GM12878 (cell line): ENCODE measurements around the gene AIFM1. TPM values are rescaled to one million over a fixed set of nuclear protein-coding genes. Genes with fewer than 3 reads are reported as not detected.

Experiments used
- ATF7 ChIP-seq: fragments of 450-650 bp; IDR thresholded peaks from 2 replicates; pipeline ENCODE4 v1.6.1; 2016; ENCODE audit warnings: low read depth, mild to moderate bottlenecking
- ESRRA ChIP-seq: IDR thresholded peaks from 2 replicates; pipeline ENCODE4 v1.6.1; 2012; ENCODE audit warnings: mild to moderate bottlenecking, low read length, improper control_type of control experiment
- ETV6 ChIP-seq, 2 experiments: fragments of 450-650 bp in 1 of 2; IDR thresholded peaks in 1 of 2; conservative IDR thresholded peaks in 1 of 2; 2 replicates each; pipeline ENCODE4 v1.6.1; 2014; ENCODE audit warnings: antibody characterized with exemption in 1 of 2, borderline replicate concordance in 1 of 2, low read depth in 1 of 2, mild to moderate bottlenecking in 1 of 2, moderate library complexity in 1 of 2
- HDGF ChIP-seq: fragments of 450-650 bp; IDR thresholded peaks from 2 replicates; pipeline ENCODE4 v1.6.1; 2016; ENCODE audit warnings: antibody characterized with exemption
- IKZF1 ChIP-seq: fragments of 450-650 bp; conservative IDR thresholded peaks from 2 replicates; pipeline ENCODE4 v1.6.1; 2017; ENCODE audit warnings: antibody characterized with exemption, mild to moderate bottlenecking
- IKZF2 ChIP-seq, 2 experiments: fragments of 450-650 bp; IDR thresholded peaks; 2 replicates each; pipeline ENCODE4 v1.6.1; 2017; ENCODE audit warnings: mild to moderate bottlenecking in 2 of 2, moderate library complexity in 2 of 2
- RB1 ChIP-seq: fragments of 450-650 bp; formaldehyde crosslinking; IDR thresholded peaks from 2 replicates; pipeline ENCODE4 v1.6.1; 2017; ENCODE audit warnings: mild to moderate bottlenecking, borderline replicate concordance
- SIN3A ChIP-seq: IDR thresholded peaks from 2 replicates; pipeline ENCODE4 v1.6.1; 2012; ENCODE audit warnings: low read depth, low read length, improper control_type of control experiment
- WRNIP1 ChIP-seq: IDR thresholded peaks from 2 replicates; pipeline ENCODE4 v1.6.1; 2011; ENCODE audit warnings: low read depth, low read length, improper control_type of control experiment, borderline replicate concordance
- ZNF274 ChIP-seq: IDR thresholded peaks from one replicate; pipeline ENCODE4 v1.8.0; 2011; ENCODE audit not compliant: insufficient read length, insufficient read depth
- polyA plus RNA-seq, 11 experiments: library from polyadenylated mRNA; depleted of rRNA in 4 of 11; unstranded in 6 of 11; stranded (reverse) in 5 of 11; fragments of >200 nt; fragmentation: Nextera tagmentation in 4 of 11; fragmentation: Illumina TruSeq in 1 of 11; extraction: Ambion mirVana in 4 of 11; extraction: Trizol in 1 of 11; gene quantifications; 1 replicate in 1 of 11; 2 replicates in 10 of 11; pipeline versions ENCODE4 v1.2.1 to v1.2.3, GENCODE V29; 2011 to 2016; ENCODE audit warnings: inconsistent platforms in 2 of 11, missing spikeins in 2 of 11, low read depth in 1 of 11
- total RNA-seq, 4 experiments: library from RNA; depleted of rRNA in 3 of 4; stranded (reverse); fragments of >200 nt in 3 of 4; fragmentation: Illumina TruSeq in 1 of 4; extraction: Trizol in 1 of 4; gene quantifications; 2 replicates each; pipeline versions ENCODE4 v1.2.1 to v1.2.3, GENCODE V29; 2013 to 2021
- TF ChIP-seq, protein P1 (sequence below): fragments of 450-650 bp; IDR thresholded peaks from 2 replicates; pipeline ENCODE4 v1.6.1; 2017; ENCODE audit warnings: mild to moderate bottlenecking, low read depth, inconsistent platforms; ENCODE audit not compliant: poor library complexity, severe bottlenecking
- TF ChIP-seq, protein P2 (sequence below): IDR thresholded peaks from 2 replicates; pipeline ENCODE4 v1.6.1; 2012; ENCODE audit warnings: low read depth, low read length, improper control_type of control experiment
- TF ChIP-seq, protein P3 (sequence below): fragments of 150-350 bp; IDR thresholded peaks from 2 replicates; pipeline ENCODE4 v1.6.1; 2014; ENCODE audit warnings: mild to moderate bottlenecking, low read depth, low read length
- TF ChIP-seq, protein P4 (sequence below): IDR thresholded peaks from 2 replicates; pipeline ENCODE4 v1.6.1; 2012; ENCODE audit warnings: improper control_type of control experiment, low read depth, low read length; ENCODE audit not compliant: insufficient replicate concordance
- TF ChIP-seq, protein P5 (sequence below): IDR thresholded peaks from 2 replicates; pipeline ENCODE4 v1.6.1; 2011; ENCODE audit warnings: low read depth, low read length, improper control_type of control experiment, borderline replicate concordance
- TF ChIP-seq, protein P6 (sequence below): IDR thresholded peaks from 2 replicates; pipeline ENCODE4 v1.6.1; 2011; ENCODE audit warnings: mild to moderate bottlenecking, low read depth, low read length, moderate library complexity; ENCODE audit not compliant: insufficient replicate concordance

Gene AIFM1
- total and polyA plus RNA-seq, 10 of the 15 experiments (the other 5 are each of a cell fraction or from before 2014, with no cell fraction given): 44.2 to 121 (median 80.0) TPM

DNA sequence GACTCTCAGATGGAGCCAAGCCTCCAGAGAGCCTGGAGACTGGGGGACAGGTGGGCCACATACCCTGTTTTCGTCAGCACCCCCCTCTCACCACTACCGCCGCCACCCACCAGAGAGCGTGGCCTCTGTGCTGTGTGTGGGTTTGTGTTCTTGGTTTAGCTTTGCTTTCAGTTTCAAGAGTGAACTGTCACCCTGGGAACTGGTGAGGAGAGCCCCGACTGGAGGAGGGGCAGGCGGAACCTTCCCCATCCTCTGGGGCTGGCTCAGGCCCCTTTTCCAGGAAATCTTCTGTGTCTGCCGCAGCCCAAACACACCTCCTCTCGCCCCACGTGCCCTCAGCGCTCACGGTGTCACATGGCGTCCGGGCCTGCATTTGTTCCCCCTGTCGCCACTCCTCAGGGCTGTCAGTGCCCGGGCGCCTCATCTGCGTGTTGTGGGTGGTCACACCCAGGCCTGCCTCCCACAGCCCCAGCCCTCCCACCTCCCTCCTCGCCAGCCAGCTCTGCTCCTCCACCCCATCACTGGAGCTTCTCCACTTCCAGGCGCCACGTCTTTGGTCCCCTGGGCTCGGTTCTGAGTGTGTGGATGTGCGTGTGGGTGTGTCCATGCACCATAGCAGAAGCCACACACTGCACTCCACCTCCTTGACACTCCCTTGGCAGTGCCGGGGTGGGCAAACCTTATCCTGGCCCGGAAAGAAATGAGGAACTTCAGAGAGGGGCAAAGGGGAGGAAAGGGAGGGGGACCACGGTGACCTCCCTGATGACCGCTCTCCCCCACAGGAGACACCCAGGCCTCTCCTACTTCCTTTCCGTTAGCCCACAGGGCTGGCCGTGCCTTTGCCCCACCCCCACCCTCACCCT lies 83.2 kb downstream of the AIFM1 start (continued):
- TF ChIP-seq RB1: no peak
- TF ChIP-seq SIN3A: no peak
- TF ChIP-seq IKZF1: peak; percentile 81
- TF ChIP-seq, protein P1, sequence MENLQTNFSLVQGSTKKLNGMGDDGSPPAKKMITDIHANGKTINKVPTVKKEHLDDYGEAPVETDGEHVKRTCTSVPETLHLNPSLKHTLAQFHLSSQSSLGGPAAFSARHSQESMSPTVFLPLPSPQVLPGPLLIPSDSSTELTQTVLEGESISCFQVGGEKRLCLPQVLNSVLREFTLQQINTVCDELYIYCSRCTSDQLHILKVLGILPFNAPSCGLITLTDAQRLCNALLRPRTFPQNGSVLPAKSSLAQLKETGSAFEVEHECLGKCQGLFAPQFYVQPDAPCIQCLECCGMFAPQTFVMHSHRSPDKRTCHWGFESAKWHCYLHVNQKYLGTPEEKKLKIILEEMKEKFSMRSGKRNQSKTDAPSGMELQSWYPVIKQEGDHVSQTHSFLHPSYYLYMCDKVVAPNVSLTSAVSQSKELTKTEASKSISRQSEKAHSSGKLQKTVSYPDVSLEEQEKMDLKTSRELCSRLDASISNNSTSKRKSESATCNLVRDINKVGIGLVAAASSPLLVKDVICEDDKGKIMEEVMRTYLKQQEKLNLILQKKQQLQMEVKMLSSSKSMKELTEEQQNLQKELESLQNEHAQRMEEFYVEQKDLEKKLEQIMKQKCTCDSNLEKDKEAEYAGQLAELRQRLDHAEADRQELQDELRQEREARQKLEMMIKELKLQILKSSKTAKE: peak; percentile 37
- TF ChIP-seq, protein P2, sequence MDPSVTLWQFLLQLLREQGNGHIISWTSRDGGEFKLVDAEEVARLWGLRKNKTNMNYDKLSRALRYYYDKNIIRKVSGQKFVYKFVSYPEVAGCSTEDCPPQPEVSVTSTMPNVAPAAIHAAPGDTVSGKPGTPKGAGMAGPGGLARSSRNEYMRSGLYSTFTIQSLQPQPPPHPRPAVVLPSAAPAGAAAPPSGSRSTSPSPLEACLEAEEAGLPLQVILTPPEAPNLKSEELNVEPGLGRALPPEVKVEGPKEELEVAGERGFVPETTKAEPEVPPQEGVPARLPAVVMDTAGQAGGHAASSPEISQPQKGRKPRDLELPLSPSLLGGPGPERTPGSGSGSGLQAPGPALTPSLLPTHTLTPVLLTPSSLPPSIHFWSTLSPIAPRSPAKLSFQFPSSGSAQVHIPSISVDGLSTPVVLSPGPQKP: no peak
- no peak for TF ChIP-seq WRNIP1
- peak; percentile 59; the same call in 1 of the 2 replicates for TF ChIP-seq ATF7
- TF ChIP-seq HDGF: peak; percentile 70
- TF ChIP-seq, protein P3, sequence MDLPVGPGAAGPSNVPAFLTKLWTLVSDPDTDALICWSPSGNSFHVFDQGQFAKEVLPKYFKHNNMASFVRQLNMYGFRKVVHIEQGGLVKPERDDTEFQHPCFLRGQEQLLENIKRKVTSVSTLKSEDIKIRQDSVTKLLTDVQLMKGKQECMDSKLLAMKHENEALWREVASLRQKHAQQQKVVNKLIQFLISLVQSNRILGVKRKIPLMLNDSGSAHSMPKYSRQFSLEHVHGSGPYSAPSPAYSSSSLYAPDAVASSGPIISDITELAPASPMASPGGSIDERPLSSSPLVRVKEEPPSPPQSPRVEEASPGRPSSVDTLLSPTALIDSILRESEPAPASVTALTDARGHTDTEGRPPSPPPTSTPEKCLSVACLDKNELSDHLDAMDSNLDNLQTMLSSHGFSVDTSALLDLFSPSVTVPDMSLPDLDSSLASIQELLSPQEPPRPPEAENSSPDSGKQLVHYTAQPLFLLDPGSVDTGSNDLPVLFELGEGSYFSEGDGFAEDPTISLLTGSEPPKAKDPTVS: no peak
- TF ChIP-seq ETV6 (conservative IDR thresholded peaks at IDR 0.05 in 1 of 2, IDR thresholded peaks at IDR 0.05 in 1 of 2; ENCODE audit: borderline replicate concordance in 1 of 2, low read depth in 1 of 2): no peak
- TF ChIP-seq, protein P4, sequence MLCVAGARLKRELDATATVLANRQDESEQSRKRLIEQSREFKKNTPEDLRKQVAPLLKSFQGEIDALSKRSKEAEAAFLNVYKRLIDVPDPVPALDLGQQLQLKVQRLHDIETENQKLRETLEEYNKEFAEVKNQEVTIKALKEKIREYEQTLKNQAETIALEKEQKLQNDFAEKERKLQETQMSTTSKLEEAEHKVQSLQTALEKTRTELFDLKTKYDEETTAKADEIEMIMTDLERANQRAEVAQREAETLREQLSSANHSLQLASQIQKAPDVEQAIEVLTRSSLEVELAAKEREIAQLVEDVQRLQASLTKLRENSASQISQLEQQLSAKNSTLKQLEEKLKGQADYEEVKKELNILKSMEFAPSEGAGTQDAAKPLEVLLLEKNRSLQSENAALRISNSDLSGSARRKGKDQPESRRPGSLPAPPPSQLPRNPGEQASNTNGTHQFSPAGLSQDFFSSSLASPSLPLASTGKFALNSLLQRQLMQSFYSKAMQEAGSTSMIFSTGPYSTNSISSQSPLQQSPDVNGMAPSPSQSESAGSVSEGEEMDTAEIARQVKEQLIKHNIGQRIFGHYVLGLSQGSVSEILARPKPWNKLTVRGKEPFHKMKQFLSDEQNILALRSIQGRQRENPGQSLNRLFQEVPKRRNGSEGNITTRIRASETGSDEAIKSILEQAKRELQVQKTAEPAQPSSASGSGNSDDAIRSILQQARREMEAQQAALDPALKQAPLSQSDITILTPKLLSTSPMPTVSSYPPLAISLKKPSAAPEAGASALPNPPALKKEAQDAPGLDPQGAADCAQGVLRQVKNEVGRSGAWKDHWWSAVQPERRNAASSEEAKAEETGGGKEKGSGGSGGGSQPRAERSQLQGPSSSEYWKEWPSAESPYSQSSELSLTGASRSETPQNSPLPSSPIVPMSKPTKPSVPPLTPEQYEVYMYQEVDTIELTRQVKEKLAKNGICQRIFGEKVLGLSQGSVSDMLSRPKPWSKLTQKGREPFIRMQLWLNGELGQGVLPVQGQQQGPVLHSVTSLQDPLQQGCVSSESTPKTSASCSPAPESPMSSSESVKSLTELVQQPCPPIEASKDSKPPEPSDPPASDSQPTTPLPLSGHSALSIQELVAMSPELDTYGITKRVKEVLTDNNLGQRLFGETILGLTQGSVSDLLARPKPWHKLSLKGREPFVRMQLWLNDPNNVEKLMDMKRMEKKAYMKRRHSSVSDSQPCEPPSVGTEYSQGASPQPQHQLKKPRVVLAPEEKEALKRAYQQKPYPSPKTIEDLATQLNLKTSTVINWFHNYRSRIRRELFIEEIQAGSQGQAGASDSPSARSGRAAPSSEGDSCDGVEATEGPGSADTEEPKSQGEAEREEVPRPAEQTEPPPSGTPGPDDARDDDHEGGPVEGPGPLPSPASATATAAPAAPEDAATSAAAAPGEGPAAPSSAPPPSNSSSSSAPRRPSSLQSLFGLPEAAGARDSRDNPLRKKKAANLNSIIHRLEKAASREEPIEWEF: no peak
- TF ChIP-seq ESRRA: no peak
- peak; percentile 64 to 67 for TF ChIP-seq IKZF2 (IDR thresholded peaks at IDR 0.05)
- TF ChIP-seq, protein P5, sequence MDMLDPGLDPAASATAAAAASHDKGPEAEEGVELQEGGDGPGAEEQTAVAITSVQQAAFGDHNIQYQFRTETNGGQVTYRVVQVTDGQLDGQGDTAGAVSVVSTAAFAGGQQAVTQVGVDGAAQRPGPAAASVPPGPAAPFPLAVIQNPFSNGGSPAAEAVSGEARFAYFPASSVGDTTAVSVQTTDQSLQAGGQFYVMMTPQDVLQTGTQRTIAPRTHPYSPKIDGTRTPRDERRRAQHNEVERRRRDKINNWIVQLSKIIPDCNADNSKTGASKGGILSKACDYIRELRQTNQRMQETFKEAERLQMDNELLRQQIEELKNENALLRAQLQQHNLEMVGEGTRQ: peak; percentile 26; the same call in 1 of the 2 replicates
- TF ChIP-seq ZNF274: no peak
- TF ChIP-seq, protein P6, sequence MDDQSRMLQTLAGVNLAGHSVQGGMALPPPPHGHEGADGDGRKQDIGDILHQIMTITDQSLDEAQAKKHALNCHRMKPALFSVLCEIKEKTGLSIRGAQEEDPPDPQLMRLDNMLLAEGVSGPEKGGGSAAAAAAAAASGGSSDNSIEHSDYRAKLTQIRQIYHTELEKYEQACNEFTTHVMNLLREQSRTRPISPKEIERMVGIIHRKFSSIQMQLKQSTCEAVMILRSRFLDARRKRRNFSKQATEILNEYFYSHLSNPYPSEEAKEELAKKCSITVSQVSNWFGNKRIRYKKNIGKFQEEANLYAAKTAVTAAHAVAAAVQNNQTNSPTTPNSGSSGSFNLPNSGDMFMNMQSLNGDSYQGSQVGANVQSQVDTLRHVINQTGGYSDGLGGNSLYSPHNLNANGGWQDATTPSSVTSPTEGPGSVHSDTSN: no peak
